Measurements from ENCODE around the gene C20orf141. TPM values are rescaled to one million over a fixed set of nuclear protein-coding genes. Genes with fewer than 3 reads are reported as not detected.
"Not testable (repeated sequence)": the region's sequence is repeated elsewhere in the genome, so short reads cannot be mapped to it uniquely, and the experiment has no call there.

C20orf141 gene
- total and polyA plus RNA-seq, 4 donors, result not detected

DNA sequence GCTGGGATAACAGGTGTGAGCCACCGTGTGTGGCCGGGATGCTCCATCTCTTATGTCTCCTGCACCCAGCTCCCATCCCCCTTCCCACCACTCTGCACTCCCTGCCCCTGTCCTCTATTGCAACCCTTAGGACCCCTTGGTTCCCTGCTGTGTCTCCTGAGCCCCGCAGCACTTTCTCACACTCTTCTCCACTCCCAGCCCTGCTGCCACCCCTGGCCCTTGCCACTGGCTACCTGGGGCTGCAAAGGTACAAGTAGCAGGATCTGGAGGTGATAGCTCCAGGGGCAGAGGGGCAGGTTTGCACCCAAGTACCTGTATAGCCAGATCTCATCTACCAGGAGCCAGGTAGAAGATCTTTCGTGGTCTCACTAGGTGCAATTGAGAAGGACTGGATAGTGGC, 7.8 kb upstream of the C20orf141 start:
- Histone ChIP-seq H3K27me3 (ENCODE audit: control insufficient read depth, insufficient read depth, low read length) (peaks cover 55% of the 10 kb centered on the region), H3K4me1 (ENCODE audit: control insufficient read depth, insufficient read depth, low read length) (peaks cover 11% of the 10 kb centered on the region), H3K9me3 (ENCODE audit: control insufficient read depth, insufficient read depth, low read length) (peaks cover under 1% of the 10 kb centered on the region), H3K4me3 (ENCODE audit: low read depth, low read length) (no peak overlapping the region), H3K27ac (ENCODE audit: low read depth, low read length) (no peak overlapping the region), H3K36me3 (ENCODE audit: control insufficient read depth, insufficient read depth, low read length) (no peaks in the 10 kb centered on the region)
- WGBS (ENCODE audit: insufficient coverage), result 74% methylated on average over 4 of the region's 4 CpGs
- no peak for DNase-seq (ENCODE audit: low read depth in 4 of 6, low spot score in 6 of 6)

DNA sequence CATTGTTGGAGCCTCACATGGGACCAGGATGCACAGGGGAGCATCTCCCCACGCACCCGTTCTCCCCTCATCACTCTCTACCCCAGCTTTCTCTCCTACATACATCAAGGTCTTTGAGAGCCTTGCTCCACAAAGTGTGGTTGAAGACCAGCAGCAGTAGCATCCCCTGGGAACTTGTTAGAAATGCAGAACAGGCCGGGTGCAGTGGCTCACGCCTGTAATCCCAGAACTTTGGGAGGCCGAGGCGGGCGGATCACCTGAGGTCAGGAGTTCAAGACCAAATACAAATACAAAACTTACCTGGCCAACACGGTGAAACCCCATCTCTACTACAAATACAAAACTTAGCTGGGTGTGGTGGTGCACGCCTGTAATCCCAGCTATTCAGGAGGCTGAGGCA, 6.9 kb upstream of the C20orf141 start:
- DNase-seq (ENCODE audit: low read depth in 4 of 6, low spot score in 6 of 6); H3K4me3 ChIP-seq (ENCODE audit: low read depth, low read length); H3K27ac ChIP-seq (ENCODE audit: low read depth, low read length); H3K36me3 ChIP-seq (ENCODE audit: control insufficient read depth, insufficient read depth, low read length); H3K9me3 ChIP-seq (ENCODE audit: control insufficient read depth, insufficient read depth, low read length): not testable (repeated sequence)
- peaks cover 11% of the 10 kb centered on the region for H3K4me1 ChIP-seq (ENCODE audit: control insufficient read depth, insufficient read depth, low read length)
- peaks cover 48% of the 10 kb centered on the region for H3K27me3 ChIP-seq (ENCODE audit: control insufficient read depth, insufficient read depth, low read length)
- WGBS (ENCODE audit: insufficient coverage), result 86% methylated on average over 7 of the region's 9 CpGs

DNA sequence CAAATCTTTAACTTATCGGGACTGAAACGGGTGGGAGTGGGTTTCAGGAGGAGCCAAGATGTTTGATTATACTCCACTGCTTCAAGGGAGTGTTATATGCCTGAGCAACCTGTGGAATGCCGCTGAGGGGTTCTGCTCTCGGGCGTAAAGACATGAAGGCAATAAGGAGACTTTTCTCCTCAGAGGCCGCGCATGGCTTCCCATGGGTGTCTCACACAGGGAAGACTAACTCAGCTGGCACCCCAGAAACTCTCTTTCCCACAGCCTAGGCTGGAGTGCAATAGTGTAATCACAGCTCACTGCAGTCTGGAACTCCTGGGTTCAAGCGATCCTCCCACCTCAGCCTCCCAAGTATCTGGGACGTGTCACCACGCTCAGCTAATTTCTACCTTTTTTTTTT, 5.1 kb upstream of the C20orf141 start:
- H3K27me3 ChIP-seq (ENCODE audit: control insufficient read depth, insufficient read depth, low read length), result peaks cover 31% of the 10 kb centered on the region
- no peak overlapping the region for H3K4me3 ChIP-seq (ENCODE audit: low read depth, low read length)
- no peak for DNase-seq (ENCODE audit: low read depth in 4 of 6, low spot score in 6 of 6)

DNA sequence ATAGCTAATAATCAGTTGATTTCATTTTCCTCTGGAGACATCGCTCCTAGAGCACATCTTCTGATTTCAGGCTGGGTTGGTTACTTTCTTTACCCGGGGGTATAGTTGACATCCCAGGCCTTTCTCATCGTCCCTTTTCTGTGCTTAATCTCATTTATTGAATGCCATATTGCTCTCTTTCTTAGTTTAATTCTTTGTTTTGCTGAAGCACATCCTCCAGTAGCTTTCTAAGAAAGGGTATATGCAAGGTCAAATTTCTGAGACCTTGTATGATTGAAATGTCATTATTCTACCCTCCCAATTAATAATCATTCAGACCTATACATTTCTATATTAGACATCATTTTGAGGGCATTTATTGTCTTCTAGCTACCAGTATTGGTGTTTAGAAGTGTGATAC, 2.6 kb upstream of the C20orf141 start:
- WGBS (ENCODE audit: insufficient coverage), result 67% methylated on average over 2 of the region's 3 CpGs
- H3K36me3 ChIP-seq (ENCODE audit: control insufficient read depth, insufficient read depth, low read length), result no peaks in the 10 kb centered on the region
- no peaks in the 10 kb centered on the region for H3K4me1 ChIP-seq (ENCODE audit: control insufficient read depth, insufficient read depth, low read length)
- no peak overlapping the region for H3K4me3 ChIP-seq (ENCODE audit: low read depth, low read length)
- no peak overlapping the region for H3K27ac ChIP-seq (ENCODE audit: low read depth, low read length)
- peaks cover 8% of the 10 kb centered on the region for H3K27me3 ChIP-seq (ENCODE audit: control insufficient read depth, insufficient read depth, low read length)
- DNase-seq (ENCODE audit: low read depth in 4 of 6, low spot score in 6 of 6), result no peak
- peaks cover 2% of the 10 kb centered on the region for H3K9me3 ChIP-seq (ENCODE audit: control insufficient read depth, insufficient read depth, low read length)

More for the DNA sequence above, 5.1 kb upstream of the C20orf141 start:
- H3K4me1 ChIP-seq (ENCODE audit: control insufficient read depth, insufficient read depth, low read length), result peaks cover 11% of the 10 kb centered on the region
- no peak overlapping the region for H3K27ac ChIP-seq (ENCODE audit: low read depth, low read length)
- H3K9me3 ChIP-seq (ENCODE audit: control insufficient read depth, insufficient read depth, low read length), result peaks cover 2% of the 10 kb centered on the region
- no peaks in the 10 kb centered on the region for H3K36me3 ChIP-seq (ENCODE audit: control insufficient read depth, insufficient read depth, low read length)
- WGBS (ENCODE audit: insufficient coverage), result 97% methylated on average over 7 of the region's 10 CpGs

DNA sequence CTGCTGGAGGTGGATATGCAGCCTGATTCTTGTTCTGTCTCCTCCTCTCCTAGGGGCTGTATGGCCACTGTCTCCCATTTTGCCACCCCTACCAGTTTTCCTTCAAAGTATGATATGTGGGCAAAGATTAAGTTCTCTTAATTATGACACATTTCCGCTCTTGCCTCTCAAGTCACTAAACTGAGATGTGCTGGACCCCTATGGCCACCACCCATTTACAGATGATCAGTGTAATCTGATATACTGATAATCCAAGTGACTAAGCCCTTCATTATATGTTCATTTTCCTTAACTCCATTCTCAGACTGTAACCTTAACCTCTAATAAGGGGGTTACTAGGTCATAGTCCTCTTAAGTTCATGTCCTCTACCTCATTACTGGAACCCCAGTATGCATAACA, 711 bp upstream of the C20orf141 start:
- Histone ChIP-seq H3K27ac (ENCODE audit: low read depth, low read length) (no peak overlapping the region), H3K36me3 (ENCODE audit: control insufficient read depth, insufficient read depth, low read length) (no peaks in the 10 kb centered on the region), H3K27me3 (ENCODE audit: control insufficient read depth, insufficient read depth, low read length) (peaks cover 2% of the 10 kb centered on the region), H3K4me3 (ENCODE audit: low read depth, low read length) (no peak overlapping the region), H3K4me1 (ENCODE audit: control insufficient read depth, insufficient read depth, low read length) (no peaks in the 10 kb centered on the region), H3K9me3 (ENCODE audit: control insufficient read depth, insufficient read depth, low read length) (peaks cover 2% of the 10 kb centered on the region)
- DNase-seq (ENCODE audit: low read depth in 4 of 6, low spot score in 6 of 6), result no peak
- no CpG with 5 or more reads among the region's 1 CpG for WGBS (ENCODE audit: insufficient coverage)

DNA sequence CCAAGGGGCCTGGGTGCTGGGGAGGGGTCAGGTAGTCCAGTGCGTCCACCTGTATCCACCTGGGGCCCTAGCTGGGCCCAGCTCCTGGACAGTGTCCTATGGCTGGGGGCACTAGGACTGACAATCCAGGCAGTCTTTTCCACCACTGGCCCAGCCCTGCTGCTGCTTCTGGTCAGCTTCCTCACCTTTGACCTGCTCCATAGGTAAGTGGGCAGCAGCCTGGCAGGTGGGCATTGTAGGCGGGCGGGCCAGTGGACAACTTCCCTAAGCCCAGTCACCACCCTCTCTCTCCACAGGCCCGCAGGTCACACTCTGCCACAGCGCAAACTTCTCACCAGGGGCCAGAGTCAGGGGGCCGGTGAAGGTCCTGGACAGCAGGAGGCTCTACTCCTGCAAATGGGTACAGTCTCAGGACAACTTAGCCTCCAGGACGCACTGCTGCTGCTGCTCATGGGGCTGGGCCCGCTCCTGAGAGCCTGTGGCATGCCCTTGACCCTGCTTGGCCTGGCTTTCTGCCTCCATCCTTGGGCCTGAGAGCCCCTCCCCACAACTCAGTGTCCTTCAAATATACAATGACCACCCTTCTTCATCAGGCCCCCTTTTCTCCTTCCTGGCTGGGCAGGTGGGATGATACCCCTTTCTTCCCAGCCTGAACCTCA, 584 bp downstream of the C20orf141 start:
- Histone ChIP-seq H3K27me3 (ENCODE audit: control insufficient read depth, insufficient read depth, low read length) (peaks cover 11% of the 10 kb centered on the region), H3K4me1 (ENCODE audit: control insufficient read depth, insufficient read depth, low read length) (peaks cover 2% of the 10 kb centered on the region), H3K9me3 (ENCODE audit: control insufficient read depth, insufficient read depth, low read length) (peaks cover 2% of the 10 kb centered on the region), H3K27ac (ENCODE audit: low read depth, low read length) (no peak overlapping the region), H3K36me3 (ENCODE audit: control insufficient read depth, insufficient read depth, low read length) (no peaks in the 10 kb centered on the region), H3K4me3 (ENCODE audit: low read depth, low read length) (no peak overlapping the region)
- no peak for DNase-seq (ENCODE audit: low read depth in 4 of 6, low spot score in 6 of 6)
- 80% methylated on average over 7 of the region's 8 CpGs for WGBS (ENCODE audit: insufficient coverage)

DNA sequence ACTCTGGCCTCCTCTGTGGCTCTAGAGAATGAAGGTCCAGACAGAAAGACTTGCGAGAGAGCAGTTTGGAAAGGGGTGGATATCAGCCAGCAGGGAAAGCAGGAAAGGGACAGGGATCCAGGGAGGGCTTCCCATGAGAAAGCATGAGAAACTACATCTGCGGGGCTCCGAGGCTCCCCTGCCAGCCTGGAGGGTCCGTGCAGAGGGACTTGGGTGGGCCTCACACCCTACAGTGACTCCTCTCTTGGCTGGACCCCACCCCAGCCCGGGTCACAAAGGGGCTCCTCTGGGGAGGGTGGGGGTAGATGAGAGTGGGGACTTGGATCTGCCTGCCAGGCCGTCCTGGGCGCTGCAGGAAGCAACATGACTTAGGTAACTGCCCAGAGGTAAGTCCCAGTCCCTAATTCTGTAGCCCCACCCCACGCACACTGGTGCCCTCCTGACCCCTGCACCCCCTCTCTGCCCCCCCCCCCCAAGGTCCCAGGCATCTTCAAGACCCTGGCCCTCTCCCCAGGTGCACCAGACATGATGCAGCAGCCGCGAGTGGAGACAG, 1.3 kb downstream of the C20orf141 start, which contains the start of gene TMEM239:
Gene TMEM239, plus strand, starts transcription at position 335 of the 553 bp plus-strand sequence. Its CDS starts 191 bp downstream, at position 526.
- no peaks in the 10 kb centered on the region for H3K36me3 ChIP-seq (ENCODE audit: control insufficient read depth, insufficient read depth, low read length)
- H3K4me1 ChIP-seq (ENCODE audit: control insufficient read depth, insufficient read depth, low read length), result peaks cover 8% of the 10 kb centered on the region
- 79% methylated on average over 7 of the region's 10 CpGs for WGBS (ENCODE audit: insufficient coverage)
- no peak within 1 kb of the TSS for H3K27ac ChIP-seq (ENCODE audit: low read depth, low read length)
- H3K4me3 ChIP-seq (ENCODE audit: low read depth, low read length), result no peak within 1 kb of the TSS
- DNase-seq (ENCODE audit: low read depth in 4 of 6, low spot score in 6 of 6), result no peak
- H3K27me3 ChIP-seq (ENCODE audit: control insufficient read depth, insufficient read depth, low read length), result peaks cover 18% of the 10 kb centered on the region
- peaks cover 2% of the 10 kb centered on the region for H3K9me3 ChIP-seq (ENCODE audit: control insufficient read depth, insufficient read depth, low read length)

DNA sequence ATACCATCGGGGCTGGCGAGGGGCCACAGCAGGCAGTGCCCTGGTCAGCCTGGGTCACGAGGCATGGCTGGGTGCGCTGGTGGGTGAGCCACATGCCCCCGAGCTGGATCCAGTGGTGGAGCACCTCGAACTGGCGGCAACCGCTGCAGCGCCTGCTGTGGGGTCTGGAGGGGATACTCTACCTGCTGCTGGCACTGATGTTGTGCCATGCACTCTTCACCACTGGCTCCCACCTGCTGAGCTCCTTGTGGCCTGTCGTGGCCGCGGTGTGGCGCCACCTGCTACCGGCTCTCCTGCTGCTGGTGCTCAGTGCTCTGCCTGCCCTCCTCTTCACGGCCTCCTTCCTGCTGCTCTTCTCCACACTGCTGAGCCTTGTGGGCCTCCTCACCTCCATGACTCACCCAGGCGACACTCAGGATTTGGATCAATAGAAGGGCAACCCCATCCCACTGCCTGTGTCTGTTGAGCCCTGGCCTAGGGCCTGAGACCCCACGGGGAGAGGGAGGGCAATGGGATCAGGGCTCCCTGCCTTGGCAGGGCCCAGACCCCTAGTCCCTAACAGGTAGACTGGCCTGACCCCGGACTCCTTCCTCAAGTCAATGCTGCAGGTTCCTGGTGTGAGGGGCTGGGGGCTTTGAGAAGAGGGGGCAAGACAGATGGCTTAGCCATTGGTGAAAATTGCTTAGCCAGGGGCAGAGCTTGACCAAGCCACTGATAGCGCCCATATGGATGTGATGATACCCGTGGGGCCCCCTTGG, 2.0 kb downstream of the C20orf141 start:
- 75% methylated on average over 18 of the region's 20 CpGs for WGBS (ENCODE audit: insufficient coverage)
- no peak for DNase-seq (ENCODE audit: low read depth in 4 of 6, low spot score in 6 of 6)
- Histone ChIP-seq H3K4me3 (ENCODE audit: low read depth, low read length) (no peak overlapping the region), H3K4me1 (ENCODE audit: control insufficient read depth, insufficient read depth, low read length) (peaks cover 9% of the 10 kb centered on the region), H3K27me3 (ENCODE audit: control insufficient read depth, insufficient read depth, low read length) (peaks cover 23% of the 10 kb centered on the region), H3K36me3 (ENCODE audit: control insufficient read depth, insufficient read depth, low read length) (no peaks in the 10 kb centered on the region), H3K27ac (ENCODE audit: low read depth, low read length) (no peak overlapping the region), H3K9me3 (ENCODE audit: control insufficient read depth, insufficient read depth, low read length) (peaks cover 2% of the 10 kb centered on the region)

DNA sequence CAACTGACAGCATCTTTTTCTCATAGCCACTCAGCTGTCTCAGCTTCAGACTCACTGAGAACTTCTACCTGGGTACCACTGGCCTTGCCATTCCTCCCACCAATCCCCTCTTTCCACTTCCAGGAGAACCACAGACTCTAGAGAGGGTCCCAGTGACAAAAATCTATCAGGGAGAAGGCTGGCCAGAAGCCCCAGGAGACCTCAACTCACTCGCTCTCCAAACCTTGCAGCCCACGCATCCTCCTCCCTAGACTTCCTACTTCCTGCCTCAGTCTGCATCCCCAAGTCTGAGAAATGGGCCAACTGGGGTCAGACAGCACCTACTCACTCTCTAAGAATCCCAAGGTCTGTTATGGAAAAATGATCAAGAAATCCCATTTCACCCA, 2.5 kb downstream of the C20orf141 start:
- H3K27me3 ChIP-seq (ENCODE audit: control insufficient read depth, insufficient read depth, low read length), result peaks cover 28% of the 10 kb centered on the region
- no peak overlapping the region for H3K27ac ChIP-seq (ENCODE audit: low read depth, low read length)
- no peaks in the 10 kb centered on the region for H3K36me3 ChIP-seq (ENCODE audit: control insufficient read depth, insufficient read depth, low read length)

More for the DNA sequence above, 2.5 kb downstream of the C20orf141 start:
- H3K9me3 ChIP-seq (ENCODE audit: control insufficient read depth, insufficient read depth, low read length), result no peaks in the 10 kb centered on the region
- no peak overlapping the region for H3K4me3 ChIP-seq (ENCODE audit: low read depth, low read length)
- 100% methylated on average over 2 of the region's 2 CpGs for WGBS (ENCODE audit: insufficient coverage)
- no peak for DNase-seq (ENCODE audit: low read depth in 4 of 6, low spot score in 6 of 6)
- peaks cover 9% of the 10 kb centered on the region for H3K4me1 ChIP-seq (ENCODE audit: control insufficient read depth, insufficient read depth, low read length)
